Activated T-helper 1 cell treated with anti-CD3 and anti-CD28 coated beads, Interleukin-2, amount 50 U/mL, for 16 hours (primary cell): ENCODE results near the gene DEGS2.
"Not testable (repeated sequence)": the region's sequence is repeated elsewhere in the genome, so short reads cannot be mapped to it uniquely, and the experiment has no call there.

Experiments used
- DNase-seq, 2 donors: peaks; one replicate each; pipeline ENCODE4 v3.0.0-alpha.2; 2020; ENCODE audit warnings: low read depth in 1 of 2, low spot score in 1 of 2

DEGS2 gene

GRCh38 chr14:100159094-100159864 is at the start of gene DEGS2:
Gene DEGS2, minus strand, starts transcription at chr14:100159645. Its CDS starts 58 bp downstream, at chr14:100159587.
- peak in 1 of 2 donors; percentile 42 for DNase-seq

DNA sequence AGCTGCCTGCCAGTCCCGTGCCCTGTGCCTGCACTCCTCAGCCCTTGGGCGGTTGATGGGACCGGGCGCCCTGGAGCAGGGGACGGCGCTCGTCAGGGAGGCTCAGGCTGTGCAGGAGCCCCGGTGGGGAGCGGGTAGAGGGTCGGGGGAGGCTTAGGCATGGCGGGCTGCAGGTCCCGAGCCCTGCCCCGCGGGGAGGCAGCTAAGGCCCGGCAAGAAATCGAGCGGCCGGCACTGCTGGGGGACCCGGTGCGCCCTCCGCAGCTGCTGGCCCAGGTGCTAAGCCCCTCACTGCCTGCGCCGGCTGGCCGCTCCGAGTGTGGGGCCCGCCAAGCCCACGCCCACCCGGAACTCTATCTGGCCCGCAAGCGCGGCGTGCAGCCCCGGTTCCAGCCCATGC is 48.7 kb upstream of the DEGS2 start:
- DNase-seq = not testable (repeated sequence)

- not testable (repeated sequence) for DNase-seq
Observed at GRCh38 chr14:100207588-100207987, 48.1 kb upstream of the DEGS2 start.

GRCh38 chr14:100204835-100205167 is 45.4 kb upstream of the DEGS2 start:
- not testable (repeated sequence) for DNase-seq

GRCh38 chr14:100203962-100204834 is 44.8 kb upstream of the DEGS2 start:
- no peak for DNase-seq

DNA sequence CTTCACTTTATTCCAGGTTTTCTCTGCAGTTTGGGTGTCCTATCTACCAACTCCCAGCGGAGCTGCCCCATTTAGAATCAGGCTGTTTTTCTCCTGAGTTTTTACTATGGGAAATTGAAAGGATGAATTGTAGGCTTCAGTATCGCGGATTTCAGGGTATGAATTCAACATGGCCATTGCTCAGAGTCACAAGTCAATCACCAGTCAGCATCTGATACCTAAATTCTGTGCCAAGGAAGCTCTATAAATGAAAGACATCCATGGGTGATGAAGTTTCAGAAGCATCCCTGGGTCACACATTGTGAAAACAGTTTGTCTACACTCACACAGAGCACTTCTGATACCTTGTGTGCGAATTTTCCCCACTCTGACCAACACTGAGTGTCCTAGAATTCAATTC is 43.7 kb upstream of the DEGS2 start:
- no peak for DNase-seq

DNA sequence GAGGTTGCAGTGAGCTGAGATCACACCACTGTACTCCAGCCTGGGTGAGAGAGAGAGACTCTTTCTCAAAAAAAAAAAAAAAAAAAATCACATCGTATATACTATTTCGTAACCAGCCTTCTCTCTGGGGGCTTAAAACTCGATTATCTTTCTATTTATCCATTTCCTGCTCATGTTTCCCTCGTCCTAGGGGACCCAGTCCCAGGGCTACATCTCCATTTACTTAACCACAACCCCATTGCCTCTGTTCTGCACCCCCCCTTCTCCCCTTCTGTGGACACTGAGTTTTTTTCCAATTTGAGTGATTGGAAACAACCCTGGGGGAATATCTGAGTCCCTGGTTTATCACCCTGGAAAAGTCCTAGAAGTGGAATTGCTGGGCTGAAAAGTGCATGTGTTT is 43.3 kb upstream of the DEGS2 start:
- DNase-seq = no peak

- no peak for DNase-seq
Observed at GRCh38 chr14:100201701-100202100, 42.3 kb upstream of the DEGS2 start.

DNA sequence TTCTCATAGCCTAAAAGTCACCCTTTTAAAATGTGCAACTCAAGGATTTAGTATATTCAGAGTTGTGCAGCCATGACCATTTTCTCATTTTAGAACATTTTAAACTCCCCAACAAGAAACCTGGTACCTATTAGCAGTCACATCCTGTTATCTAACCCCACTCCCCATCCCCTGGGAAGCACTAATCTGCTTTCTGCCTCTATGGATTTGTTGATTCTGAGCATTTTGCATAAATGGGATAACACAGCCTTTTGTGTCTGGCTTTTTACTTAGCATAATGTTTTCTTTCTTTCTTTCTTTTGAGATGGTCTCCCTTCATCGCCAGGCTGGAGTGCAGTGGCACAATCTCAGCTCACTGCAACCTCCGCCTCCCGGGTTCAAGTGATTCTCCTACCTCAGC is 40.9 kb upstream of the DEGS2 start:
- no peak for DNase-seq

- DNase-seq = no peak
Observed at GRCh38 chr14:100199240-100199860, 39.9 kb upstream of the DEGS2 start.

DNA sequence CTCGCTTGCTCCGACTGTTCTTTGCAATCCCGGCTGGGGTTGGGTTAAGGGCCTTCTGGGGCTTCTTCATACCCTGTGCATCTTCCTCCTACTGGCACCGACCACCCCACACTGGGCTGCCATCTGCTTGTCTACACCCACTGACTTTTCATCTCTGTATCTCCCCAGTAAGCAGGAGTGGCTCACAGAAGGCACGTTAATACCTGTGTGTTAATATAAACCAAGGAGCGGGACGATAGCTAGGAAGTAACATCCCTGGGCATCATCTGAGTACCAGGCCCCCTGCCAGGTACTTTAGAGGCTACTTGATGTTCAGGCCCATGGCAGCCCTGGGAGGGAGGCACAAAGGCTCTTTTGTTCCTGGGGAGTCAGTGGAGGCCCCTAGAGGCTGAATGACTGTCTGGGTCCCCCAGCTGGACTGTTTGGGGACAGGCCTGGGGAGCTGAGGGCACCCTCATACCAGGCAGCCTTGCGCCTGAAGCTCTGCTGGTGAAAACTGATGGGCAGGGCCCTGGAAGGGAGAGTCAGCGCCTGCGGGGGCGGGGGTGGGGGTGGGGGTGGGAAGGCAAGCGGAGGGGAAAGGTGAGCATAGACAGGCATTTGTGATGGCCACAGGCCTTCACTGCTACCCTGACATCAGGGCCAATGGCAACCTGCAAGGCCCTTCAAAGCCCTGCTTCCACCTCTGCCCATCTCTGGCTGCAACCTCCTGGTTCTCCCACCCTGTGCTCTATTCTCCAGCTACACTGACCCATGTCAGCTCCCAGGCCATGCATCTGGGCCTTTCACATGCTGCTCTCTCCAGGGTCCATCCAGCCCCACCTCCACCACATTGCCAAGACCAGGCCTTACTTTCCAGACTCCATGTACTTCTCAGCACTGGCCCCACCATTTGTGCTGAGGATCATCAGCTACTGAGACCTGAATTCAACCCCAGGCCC is 34.2 kb upstream of the DEGS2 start:
- DNase-seq = no peak

DNA sequence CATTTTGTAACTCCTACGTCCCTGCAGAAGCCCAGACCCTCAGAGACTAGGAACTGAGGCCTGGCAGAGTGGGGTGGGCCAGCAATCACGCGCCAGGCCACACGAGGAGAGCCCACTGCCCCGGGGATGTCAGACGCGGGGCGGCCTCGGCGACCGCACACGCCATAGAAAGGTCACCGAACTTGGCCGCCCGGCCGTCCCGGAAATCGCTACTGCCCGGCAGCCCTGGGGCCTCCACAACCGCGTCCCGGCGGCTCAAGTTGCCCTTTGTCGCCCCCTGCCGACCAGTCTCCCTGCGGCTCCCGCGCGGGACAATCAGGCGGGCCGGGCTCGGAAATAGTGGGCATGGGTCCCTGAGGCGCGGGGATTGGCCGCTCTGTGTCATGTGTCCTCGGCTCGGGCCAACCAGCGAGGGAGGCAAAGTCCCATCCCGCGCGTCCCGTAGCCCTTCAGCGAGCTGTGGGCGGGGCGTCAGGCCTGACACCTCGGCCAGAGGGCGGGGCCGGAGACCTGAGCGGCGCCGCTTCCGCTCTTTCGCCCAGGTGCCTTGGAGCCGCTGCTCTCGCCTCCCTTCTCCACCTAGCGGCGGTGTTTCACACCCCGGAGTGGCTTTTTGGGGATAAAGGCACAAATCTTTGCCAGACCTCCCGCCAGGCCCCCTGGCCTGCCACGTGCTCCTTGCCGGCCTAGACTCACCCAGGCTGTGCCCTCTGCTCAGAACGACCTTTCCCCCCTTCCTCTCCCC is 33.4 kb upstream of the DEGS2 start:
- peak; percentile 99 to 100 for DNase-seq

- DNase-seq = no peak
Observed at GRCh38 chr14:100192250-100192671, 32.8 kb upstream of the DEGS2 start.

GRCh38 chr14:100191584-100192249 is 32.3 kb upstream of the DEGS2 start:
- no peak for DNase-seq

DNA sequence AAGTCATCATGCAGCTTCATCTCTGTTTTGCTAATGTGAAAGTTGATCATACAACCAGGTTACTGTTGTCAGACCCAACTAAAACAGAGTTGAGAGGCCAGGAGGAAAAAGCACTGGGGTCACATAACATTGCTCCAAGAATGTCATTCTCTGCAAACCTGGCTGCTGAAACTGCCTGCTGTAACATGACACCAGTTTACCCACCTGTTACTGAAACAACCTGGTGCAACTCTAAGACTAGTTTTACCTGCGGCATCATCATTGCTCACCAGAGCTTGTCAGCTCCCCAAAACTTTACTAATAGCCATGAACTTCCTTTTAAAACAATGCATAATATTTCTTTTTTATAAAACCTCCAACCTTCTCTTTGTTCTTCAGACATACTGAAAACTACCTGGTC is 30.7 kb upstream of the DEGS2 start:
- DNase-seq = no peak

DNA sequence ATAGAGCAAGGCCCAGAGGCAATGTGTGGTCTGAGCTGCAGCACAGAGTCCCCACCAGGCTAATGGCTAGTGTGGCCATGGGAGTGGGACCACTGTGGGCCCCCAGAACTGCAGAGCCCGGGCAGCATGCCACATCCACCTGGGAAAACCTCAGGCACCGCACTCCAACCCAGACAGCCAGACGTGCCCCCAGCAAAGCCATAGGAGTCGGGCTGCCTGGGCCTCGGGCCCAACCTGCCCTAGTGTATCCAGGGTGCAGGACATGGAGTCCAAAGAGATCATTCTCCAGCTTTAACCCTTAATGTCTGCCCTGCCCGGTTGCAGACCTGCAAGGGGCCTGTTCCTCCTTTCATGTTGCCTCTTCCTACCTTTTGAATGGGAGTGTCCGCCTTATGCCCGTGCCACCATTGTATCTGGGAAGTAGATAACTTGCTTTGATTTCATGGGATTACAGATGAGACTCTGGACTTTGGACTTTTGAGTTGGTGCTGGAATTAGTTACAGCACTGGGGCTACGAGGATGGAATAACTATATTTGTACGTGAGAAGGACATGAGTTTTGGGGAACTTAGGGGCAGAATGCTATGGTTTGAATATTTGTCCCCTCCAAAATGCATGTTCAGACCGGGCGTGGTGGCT is 29.1 kb upstream of the DEGS2 start:
- DNase-seq = no peak

DNA sequence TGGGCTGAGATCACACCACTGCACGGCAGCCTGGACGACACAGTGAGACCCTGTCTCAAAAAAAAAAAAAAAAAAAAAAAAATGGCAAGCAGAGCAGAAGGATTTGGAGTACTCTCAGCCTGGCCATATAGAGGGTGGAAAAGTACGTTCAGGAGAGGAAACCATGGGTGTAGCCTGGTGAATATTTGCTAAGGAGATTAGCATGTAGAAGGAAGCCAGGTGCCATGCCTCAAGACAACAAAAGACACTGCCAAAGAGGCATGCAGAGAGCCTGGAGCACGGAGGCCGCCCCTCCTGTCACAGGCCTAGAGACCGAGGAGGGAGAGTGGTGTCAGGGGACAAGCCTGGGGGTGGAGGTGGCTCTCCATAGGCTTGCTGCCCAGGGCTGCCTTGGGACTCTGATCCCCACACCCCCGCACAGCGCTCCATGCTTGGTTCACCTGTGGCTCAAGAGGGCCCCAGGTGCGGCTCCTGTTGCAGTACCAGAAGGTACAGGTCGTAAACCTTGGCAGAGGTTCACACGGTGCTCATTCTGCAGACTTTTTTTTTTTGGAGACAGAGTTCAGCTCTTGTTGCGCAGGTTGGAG is 27.9 kb upstream of the DEGS2 start:
- DNase-seq = no peak

GRCh38 chr14:100181876-100182551 is 22.6 kb upstream of the DEGS2 start:
- DNase-seq = not testable (repeated sequence)
